Smooth muscle cell (in vitro differentiated cells): ENCODE results near the gene SPATA25. TPM values are rescaled to one million over a fixed set of nuclear protein-coding genes. Genes with fewer than 3 reads are reported as not detected.

Experiments
- DNase-seq: peaks from one replicate; lab custom pipeline; 2025; ENCODE audit not compliant: unreplicated experiment; lab: John Stamatoyannopoulos, UW
- H2AFZ ChIP-seq: fragments of 200-600 bp; sonication (generic); 2 replicates; pipeline ENCODE4 v1.6.0; 2016; ENCODE audit warnings: antibody characterized with exemption, low read depth, mild to moderate bottlenecking
- H3F3A ChIP-seq: fragments of 200-600 bp; sonication (generic); 2 replicates; pipeline ENCODE4 v1.6.0; 2017; ENCODE audit warnings: antibody characterized with exemption, low read depth
- H3K27ac ChIP-seq: fragments of 200-600 bp; sonication (generic); 2 replicates; pipeline ENCODE4 v1.5.1; 2016; ENCODE audit warnings: low read depth, mild to moderate bottlenecking
- H3K27me3 ChIP-seq: fragments of 200-600 bp; sonication (generic); 2 replicates; pipeline ENCODE4 v1.6.1; 2016; ENCODE audit warnings: low read depth, mild to moderate bottlenecking
- H3K36me3 ChIP-seq: fragments of 200-600 bp; sonication (generic); 2 replicates; pipeline ENCODE4 v1.5.1; 2016; ENCODE audit warnings: low read depth
- H3K4me1 ChIP-seq: fragments of 200-600 bp; sonication (generic); 2 replicates; pipeline ENCODE4 v1.5.1; 2016; ENCODE audit warnings: low read depth
- H3K4me2 ChIP-seq: fragments of 200-600 bp; sonication (generic); 2 replicates; pipeline ENCODE4 v1.6.0; 2016; ENCODE audit warnings: mild to moderate bottlenecking
- H3K4me3 ChIP-seq: fragments of 200-600 bp; sonication (generic); 2 replicates; pipeline ENCODE4 v1.5.1; 2016; ENCODE audit warnings: mild to moderate bottlenecking
- H3K79me2 ChIP-seq: fragments of 200-600 bp; sonication (generic); 2 replicates; pipeline ENCODE4 v1.6.0; 2016; ENCODE audit warnings: low read depth, mild to moderate bottlenecking
- H3K9ac ChIP-seq: fragments of 200-600 bp; sonication (generic); 2 replicates; pipeline ENCODE4 v1.6.0; 2016; ENCODE audit warnings: low read depth
- H3K9me3 ChIP-seq: fragments of 200-600 bp; sonication (generic); replicated peaks from 2 replicates; pipeline ENCODE4 v1.5.1; 2016; ENCODE audit warnings: low read depth
- H4K20me1 ChIP-seq: fragments of 200-600 bp; sonication (generic); 2 replicates; pipeline ENCODE4 v1.6.0; 2016; ENCODE audit warnings: low read depth
- CTCF ChIP-seq: fragments of 200-600 bp; sonication (generic); IDR thresholded peaks from 2 replicates; pipeline ENCODE4 v1.5.1; 2017; ENCODE audit warnings: borderline replicate concordance, mild to moderate bottlenecking, antibody characterized with exemption; ENCODE audit not compliant: insufficient read depth, poor library complexity, severe bottlenecking
- WGBS: methylation state at CpG from one replicate; pipeline ENCODE4 v1.1.7; 2016; ENCODE audit warnings: low lambda C conversion rate; 5-methylcytosine and 5-hydroxymethylcytosine counted together
- polyA plus RNA-seq: library from polyadenylated mRNA; unstranded; fragments of >200 nt; fragmentation: Nextera tagmentation; extraction: Ambion mirVana; gene quantifications from 2 replicates; pipeline ENCODE4 v1.2.1, GENCODE V29; 2016
- total RNA-seq: library from RNA; depleted of rRNA; stranded (reverse); fragments of >200 nt; gene quantifications from 2 replicates; pipeline ENCODE4 v1.2.3, GENCODE V29; 2014

The SPATA25 gene
- total and polyA plus RNA-seq, 2 experiments from 2014 or later = 0.43 to 0.54 TPM

GRCh38 chr20:45892049-45892825, 4.8 kb upstream of the SPATA25 start:
- H3K27ac ChIP-seq = peak overlapping the region; percentile 67
- WGBS = 87% methylated on average over 9 of the region's 9 CpGs
- no peaks in the 10 kb centered on the region for H3K27me3 ChIP-seq
- peaks cover 9% of the 10 kb centered on the region for H3F3A ChIP-seq
- no peak for DNase-seq
- TF ChIP-seq CTCF = no peak
- peak overlapping the region; percentile 98 for H3K4me2 ChIP-seq
- H4K20me1 ChIP-seq = no peaks in the 10 kb centered on the region
- no peaks in the 10 kb centered on the region for H3K36me3 ChIP-seq
- peaks cover 6% of the 10 kb centered on the region for H3K4me1 ChIP-seq
- no peaks in the 10 kb centered on the region for H3K9me3 ChIP-seq
- H2AFZ ChIP-seq = no peak overlapping the region
- peak overlapping the region; percentile 84 for H3K4me3 ChIP-seq
- peaks cover 5% of the 10 kb centered on the region for H3K79me2 ChIP-seq
- peak overlapping the region; percentile 83 for H3K9ac ChIP-seq

GRCh38 chr20:45890985-45891983, 3.9 kb upstream of the SPATA25 start, which contains the start of the genes CTSA and NEURL2:
TSS of gene CTSA (plus strand) at chr20:45891335. CDS start at chr20:45891569, 234 bp downstream.
TSS of gene NEURL2 (minus strand) at chr20:45891208. CDS start at chr20:45890991, 217 bp downstream.
- Histone ChIP-seq H3K79me2 (peaks cover 5% of the 10 kb centered on the region), H3K9ac (peak within 1 kb of the TSS; percentile 83), H4K20me1 (no peaks in the 10 kb centered on the region), H3K27me3 (no peaks in the 10 kb centered on the region), H2AFZ (peak within 1 kb of the TSS; percentile 77), H3K4me3 (peak within 1 kb of the TSS; percentile 84), H3K4me2 (peak within 1 kb of the TSS; percentile 98), H3K4me1 (peaks cover 6% of the 10 kb centered on the region), H3K27ac (peak within 1 kb of the TSS; percentile 67), H3K36me3 (no peaks in the 10 kb centered on the region), H3F3A (peaks cover 9% of the 10 kb centered on the region), H3K9me3 (no peaks in the 10 kb centered on the region)
- WGBS = 5% methylated on average over 65 of the region's 78 CpGs
- DNase-seq = peak; percentile 65
- no peak for TF ChIP-seq CTCF

- peak; percentile 52 for DNase-seq
- Histone ChIP-seq H3K9ac (peak overlapping the region; percentile 83), H3F3A (peaks cover 5% of the 10 kb centered on the region), H3K36me3 (no peaks in the 10 kb centered on the region), H3K4me1 (peaks cover 7% of the 10 kb centered on the region), H3K9me3 (no peaks in the 10 kb centered on the region), H4K20me1 (peaks cover 5% of the 10 kb centered on the region), H3K79me2 (peaks cover 5% of the 10 kb centered on the region), H2AFZ (peak overlapping the region; percentile 77), H3K4me2 (peak overlapping the region; percentile 98), H3K27ac (peak overlapping the region; percentile 67), H3K4me3 (peak overlapping the region; percentile 84), H3K27me3 (no peaks in the 10 kb centered on the region)
- 2% methylated on average over 79 of the region's 79 CpGs for WGBS
- peak; percentile 61 for TF ChIP-seq CTCF
Observed at GRCh38 chr20:45890077-45890984, 2.9 kb upstream of the SPATA25 start.
